D341Med (cell line): Measurements from ENCODE around the gene ZBTB20.
A peak's percentile ranks its signal among the peaks of the same experiment; 100 is the strongest.

Experiments used
- DNase-seq: peaks from one replicate; pipeline ENCODE4 v3.0.0; 2012; ENCODE audit warnings: low spot score

Gene ZBTB20

DNA sequence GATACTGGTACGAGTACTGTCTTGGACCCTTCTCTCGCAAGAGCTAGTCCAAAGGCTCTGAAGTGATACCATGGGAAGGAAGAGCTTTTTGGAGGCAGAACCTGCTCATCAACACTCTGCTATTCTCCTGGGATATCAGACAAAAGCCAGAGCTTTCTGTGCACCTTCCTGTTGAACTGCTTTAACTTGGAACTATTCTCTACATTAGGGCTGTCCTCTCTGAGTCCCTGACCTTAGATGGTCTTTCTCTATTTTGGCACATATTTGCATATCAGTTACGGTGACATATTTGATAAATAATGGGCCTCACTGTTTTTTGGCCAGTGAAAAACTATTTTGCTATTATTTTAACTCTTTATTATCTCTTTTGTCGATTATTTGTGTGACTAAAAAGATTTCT lies 706.4 kb downstream of the ZBTB20 start:
- DNase-seq: no peak

DNA sequence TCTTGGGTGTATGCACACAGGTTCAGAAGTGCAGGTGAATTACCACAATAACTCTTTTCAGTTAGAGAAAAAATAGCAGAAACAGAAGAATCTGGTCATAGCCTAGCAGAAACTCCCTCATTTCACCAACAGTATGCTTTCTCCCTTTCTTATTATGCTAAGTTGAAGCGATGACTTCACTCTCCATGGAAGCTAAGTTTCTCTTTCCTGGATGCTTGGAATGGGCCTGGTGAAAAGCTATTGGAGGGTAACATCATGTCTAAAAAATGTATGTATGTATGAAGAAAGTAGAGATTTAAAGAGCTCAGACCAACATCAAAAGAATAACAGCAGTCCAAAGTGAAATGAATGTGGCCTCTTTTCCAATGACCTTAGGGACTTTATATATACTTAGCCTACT lies 707.8 kb downstream of the ZBTB20 start:
- DNase-seq: no peak

- DNase-seq: no peak
These were observed 709.2 kb downstream of the ZBTB20 start for GRCh38 chr3:114437897-114438296.

DNA sequence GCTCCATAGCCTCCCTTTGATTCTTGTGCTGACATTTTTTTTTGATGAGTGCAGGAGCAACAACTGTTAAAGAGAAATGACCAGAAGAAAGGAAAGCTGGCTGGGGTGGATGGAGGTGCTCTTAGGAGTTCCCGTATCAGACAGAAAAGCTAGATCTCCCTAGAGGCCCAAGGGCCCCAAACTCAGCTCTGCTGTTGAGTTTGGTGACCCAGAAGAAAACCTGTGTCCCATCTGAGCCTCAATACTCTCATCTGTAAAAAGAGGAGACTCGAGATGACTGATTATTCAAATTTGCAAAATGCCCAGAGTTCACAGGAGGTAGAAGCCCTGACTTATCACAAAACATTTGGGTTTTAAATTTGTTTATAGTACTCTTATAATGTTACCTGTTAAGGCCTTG lies 710.9 kb downstream of the ZBTB20 start:
- no peak for DNase-seq

- no peak for DNase-seq
These were observed 711.5 kb downstream of the ZBTB20 start for GRCh38 chr3:114435386-114436115.

- no peak for DNase-seq
These were observed 714.8 kb downstream of the ZBTB20 start for GRCh38 chr3:114432310-114432709.

- no peak for DNase-seq
These were observed 719.0 kb downstream of the ZBTB20 start for GRCh38 chr3:114428044-114428595.

- DNase-seq: no peak
These were observed 719.6 kb downstream of the ZBTB20 start for GRCh38 chr3:114427285-114428043.

DNA sequence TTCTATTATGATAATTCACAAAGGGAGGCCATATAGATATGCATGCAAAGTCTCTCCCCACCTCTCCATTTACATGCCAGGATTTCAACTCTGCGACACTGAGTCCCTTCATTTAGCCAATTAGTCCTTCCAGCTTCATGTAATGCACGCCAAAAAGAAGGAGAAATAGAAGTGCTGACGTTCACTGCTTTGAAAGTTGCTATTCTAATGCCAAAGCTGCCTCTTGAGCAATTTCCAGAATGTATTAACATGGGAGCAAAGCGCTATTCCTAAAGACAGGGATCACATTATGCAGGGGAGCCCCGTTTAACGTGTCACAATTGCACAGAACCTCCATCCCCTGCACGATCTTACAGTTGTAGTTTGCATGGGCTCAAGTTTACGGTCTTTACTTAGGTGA lies 722.8 kb downstream of the ZBTB20 start:
- no peak for DNase-seq

DNA sequence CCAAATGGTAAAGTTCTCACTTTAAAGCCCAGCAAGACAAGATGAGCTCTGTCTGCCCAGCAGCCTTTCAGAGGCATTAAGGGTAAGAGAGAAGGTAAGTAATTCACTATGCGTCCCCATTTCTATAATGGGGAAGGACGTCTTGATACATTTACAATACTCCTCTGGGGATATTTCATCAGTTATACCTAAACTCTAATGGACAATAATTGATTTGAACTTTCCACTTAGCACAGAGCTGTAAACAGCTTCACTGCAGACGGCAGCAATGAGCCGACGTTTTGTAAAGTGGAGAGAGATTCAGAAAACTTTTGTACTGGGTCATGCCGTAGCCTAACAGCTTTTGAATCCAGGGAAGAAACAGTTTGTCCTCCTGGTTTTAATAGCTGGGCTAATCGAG lies 725.9 kb downstream of the ZBTB20 start:
- no peak for DNase-seq

DNA sequence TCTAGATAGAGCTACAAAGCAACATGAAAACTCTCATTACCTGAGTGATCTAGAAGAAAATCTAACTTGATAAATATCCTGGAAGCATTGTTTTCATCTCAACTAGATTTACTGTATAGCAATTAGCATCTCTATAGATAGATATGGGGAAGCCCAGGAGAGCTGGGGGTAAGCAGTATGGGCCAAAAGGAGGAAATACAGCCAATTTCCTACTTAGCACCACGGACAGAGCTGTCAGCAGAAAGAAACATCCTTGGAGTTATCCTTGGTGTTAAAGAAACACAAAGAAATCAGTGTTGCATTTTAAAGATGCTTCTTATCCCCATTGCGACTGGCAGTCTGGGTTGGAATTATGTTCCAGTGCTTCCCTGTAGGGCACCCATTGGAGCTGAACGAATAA lies 727.0 kb downstream of the ZBTB20 start:
- DNase-seq: no peak

- peak; percentile 43 for DNase-seq
These were observed 728.2 kb downstream of the ZBTB20 start for GRCh38 chr3:114418724-114419543.

GRCh38 chr3:114418107-114418506 lies 729.0 kb downstream of the ZBTB20 start:
- no peak for DNase-seq

DNA sequence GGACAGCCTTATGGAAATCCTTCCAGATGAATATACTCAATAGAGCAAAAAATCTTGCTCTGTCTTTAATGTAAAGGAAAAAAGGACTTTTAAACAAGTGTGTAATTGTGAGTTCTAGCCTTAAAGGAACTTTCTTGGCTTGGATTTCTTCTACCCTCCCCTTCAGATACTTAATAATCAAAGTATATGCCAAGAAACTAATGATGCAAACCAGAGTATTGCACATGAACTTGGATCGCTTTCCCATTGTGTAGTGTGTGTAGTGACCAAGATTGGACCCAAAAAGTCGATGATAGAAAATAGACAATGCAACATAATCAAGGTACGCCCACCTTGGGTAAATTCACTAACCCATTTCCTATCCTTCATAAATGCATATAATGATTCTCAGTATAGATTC lies 729.4 kb downstream of the ZBTB20 start:
- DNase-seq: no peak

GRCh38 chr3:114417265-114417664 lies 729.8 kb downstream of the ZBTB20 start:
- no peak for DNase-seq

DNA sequence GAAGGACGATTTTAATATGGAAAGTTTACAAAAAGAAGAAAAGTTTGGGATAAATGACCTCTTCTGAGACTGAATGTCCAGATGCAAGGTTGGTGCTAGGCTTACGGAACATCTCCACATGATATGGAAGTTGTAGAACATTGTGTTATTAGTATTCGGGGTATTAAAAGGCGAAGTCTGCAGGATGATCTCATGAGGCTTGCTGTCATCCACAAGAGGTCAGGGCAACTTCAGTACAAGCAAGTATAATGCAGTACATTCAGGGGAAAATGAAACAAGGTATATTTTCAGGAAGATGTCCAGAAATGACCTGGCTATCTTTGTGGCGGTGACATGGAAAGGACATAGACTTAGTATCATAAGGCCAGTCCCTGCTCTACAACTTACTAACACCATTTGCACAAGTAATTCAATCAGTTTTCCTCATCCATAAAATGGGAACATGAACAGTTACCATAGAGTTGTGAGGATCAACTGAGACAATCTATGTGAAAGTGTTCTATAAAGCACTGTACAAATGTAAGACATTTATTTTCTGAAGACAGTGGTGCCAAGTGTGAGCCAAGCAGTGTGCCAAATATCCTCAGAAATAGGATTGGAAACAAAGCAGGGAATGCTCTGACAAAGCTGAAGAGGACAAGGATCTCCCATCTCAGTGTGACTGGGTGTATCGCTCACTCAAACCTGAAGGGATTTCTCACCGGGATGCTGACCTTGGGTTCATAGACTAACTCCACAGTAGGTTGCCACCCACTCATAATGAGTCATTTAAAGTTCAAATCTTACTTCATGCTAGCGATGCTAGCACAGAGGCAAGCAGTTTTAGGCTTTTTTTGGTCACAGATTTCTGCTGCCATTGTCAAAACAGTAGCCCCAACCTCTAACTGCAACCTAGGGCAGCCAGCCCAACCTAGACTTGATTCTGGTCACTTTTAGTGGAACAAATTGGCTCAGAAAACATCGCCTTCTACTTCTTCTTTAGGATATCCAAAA lies 735.0 kb downstream of the ZBTB20 start:
- DNase-seq: no peak

GRCh38 chr3:114411190-114411668 lies 735.9 kb downstream of the ZBTB20 start:
- no peak for DNase-seq

DNA sequence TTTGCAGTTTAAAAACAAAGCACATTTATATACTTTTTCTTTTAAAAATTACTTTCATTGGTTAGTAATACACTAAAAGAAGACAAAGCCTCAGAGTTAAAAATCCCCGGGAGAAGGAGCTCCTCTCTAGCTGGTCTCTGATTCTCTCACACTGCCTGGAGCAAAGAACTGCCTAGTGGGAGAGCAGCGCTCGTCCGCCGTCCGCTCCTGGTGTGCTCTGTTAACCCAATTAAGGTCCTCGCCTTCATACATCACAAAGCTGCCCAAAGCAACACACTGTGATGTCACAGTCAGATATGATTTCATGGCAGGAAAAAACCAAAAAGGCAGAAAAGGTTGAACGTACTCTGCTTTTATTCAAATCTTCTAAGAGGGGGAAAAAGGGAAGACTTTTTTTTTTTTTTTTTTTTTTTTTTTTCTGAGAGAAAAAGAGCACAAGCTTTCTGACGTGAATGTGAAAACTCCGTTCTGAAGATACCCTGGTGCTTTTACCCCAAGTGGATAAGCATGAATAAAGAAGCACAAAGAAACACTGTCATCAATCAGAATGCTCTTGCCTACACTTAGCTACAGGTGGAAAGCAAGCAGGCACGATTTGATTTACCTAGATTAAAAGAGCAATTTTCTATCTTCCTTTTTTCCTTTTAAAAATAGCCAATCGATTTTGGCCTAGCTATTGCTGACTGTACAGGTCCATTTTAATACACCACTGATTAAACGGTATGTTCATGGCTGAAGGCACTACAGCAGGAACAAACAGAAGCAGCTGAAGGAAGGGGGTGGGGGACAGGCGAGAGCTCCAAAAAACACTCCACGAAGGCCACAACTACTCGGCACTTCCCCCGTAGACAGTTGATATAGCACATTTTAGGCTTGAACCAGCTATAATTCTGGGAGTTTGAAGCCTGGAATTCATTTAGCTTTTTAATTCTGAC lies 738.1 kb downstream of the ZBTB20 start:
- DNase-seq: no peak

DNA sequence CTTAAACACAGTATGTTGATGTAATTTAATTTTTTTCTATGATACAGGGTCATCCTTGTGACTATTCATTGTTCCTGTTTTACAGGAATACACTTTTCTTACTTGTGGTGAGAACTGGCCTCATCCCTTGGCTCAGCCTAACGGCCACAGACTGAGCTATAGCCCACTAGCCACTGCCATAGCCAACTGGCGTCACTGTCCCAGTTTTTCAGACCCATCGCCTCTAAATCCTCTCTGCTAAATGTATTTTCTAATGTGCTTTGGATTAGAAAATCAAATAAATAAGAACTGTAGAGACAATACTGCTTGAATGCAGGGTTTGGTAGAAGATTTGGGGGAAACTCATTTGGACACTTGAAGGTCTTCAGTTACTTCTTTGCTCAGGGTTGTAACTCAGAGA lies 740.2 kb downstream of the ZBTB20 start:
- DNase-seq: no peak

- DNase-seq: no peak
These were observed 740.8 kb downstream of the ZBTB20 start for GRCh38 chr3:114406286-114406685.
